GM12891 (cell line): ENCODE data around the gene STX1B.
A peak's percentile ranks its signal among the peaks of the same experiment; 100 is the strongest.
"Not testable (repeated sequence)": the region's sequence is repeated elsewhere in the genome, so short reads cannot be mapped to it uniquely, and the experiment has no call there.

Experiments
- DNase-seq: peaks from one replicate; pipeline ENCODE4 v3.0.0; 2011; ENCODE audit warnings: low spot score; ENCODE audit not compliant: insufficient read length
- FAIRE-seq: peaks from 2 replicates; lab custom pipeline; 2011; peaks lifted over from hg19 to GRCh38; lab: Jason Lieb, UNC
- PAX5 ChIP-seq: IDR thresholded peaks from 2 replicates; pipeline ENCODE4 v1.6.1; 2011; ENCODE audit warnings: low read length, moderate library complexity, mild to moderate bottlenecking; ENCODE audit not compliant: insufficient read depth, severe bottlenecking
- POLR2A ChIP-seq: IDR thresholded peaks from 2 replicates; pipeline ENCODE4 v1.6.1; 2011; ENCODE audit warnings: low read depth, low read length, control low read depth
- POLR2AphosphoS5 ChIP-seq: IDR thresholded peaks from 2 replicates; pipeline ENCODE4 v1.6.1; 2011; ENCODE audit warnings: low read depth, low read length, control low read depth
- POU2F2 ChIP-seq: IDR thresholded peaks from 2 replicates; pipeline ENCODE4 v1.6.1; 2011; ENCODE audit warnings: low read depth, mild to moderate bottlenecking, control low read depth, low read length, moderate library complexity
- SPI1 ChIP-seq: IDR thresholded peaks from 2 replicates; pipeline ENCODE4 v1.6.1; 2011; ENCODE audit warnings: low read depth, low read length, control low read depth
- TAF1 ChIP-seq: IDR thresholded peaks from 2 replicates; pipeline ENCODE4 v1.6.1; 2011; ENCODE audit warnings: low read depth, low read length, control low read depth

Gene STX1B

DNA sequence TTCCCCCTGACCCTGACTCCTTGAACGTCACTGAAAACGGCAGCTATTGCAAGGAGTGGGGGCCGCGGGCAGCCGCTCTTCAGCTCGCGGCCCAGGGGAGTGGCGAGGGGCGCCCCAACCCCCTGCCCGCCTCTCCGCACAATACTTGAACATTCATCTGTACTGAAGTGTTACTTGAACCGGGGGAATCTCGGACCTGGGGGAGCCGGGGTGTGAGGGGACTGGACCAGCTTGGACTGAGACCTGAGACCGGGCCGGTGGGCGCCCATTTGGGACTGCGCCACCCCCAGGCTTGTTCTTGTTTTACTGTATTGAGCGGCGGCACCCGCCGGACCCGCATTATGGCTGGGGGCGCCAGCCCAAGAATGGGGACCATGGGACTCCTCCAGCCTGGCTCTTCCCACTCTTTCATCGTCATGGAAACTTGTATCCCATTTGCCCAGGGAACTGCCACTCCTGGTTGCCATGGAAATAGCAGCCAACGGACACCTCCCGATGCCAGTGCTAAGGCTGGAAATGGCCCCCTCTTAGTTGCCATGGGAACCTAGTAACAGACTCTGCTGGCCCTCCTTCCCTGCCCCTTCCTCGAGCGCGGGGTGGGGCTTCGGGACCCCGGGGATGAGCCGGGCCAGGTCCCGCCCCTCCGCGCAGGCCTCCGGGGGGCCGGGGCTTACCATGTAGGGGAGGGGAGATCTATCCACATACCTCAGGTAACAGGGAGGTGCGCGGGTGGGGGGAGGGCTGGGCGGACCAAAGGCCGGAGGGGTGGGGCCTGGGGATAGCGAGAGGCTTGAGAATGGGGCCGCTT, 62.4 kb downstream of the STX1B start:
- no peak for TF ChIP-seq POLR2A
- TF ChIP-seq POU2F2: no peak
- DNase-seq (peak; percentile 53), FAIRE-seq (no peak)

DNA sequence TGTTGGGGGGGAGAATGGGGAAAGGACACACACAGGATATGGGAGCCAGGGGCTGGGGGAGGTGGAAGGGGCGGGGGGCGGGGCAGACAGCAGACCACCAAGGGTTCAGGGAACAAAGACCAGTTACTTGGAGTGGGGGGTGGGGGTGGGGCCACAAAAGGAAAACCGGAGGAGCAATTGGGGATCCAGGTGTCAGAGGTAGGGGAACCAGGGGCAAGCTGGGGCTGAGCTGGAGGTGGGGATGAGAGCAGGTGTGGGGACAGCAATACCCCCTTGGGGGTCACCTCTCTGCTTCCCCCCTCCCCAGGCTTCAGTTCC, 62.9 kb downstream of the STX1B start:
- DNase-seq: no peak
- FAIRE-seq: no peak
- no peak for TF ChIP-seq POLR2AphosphoS5
- no peak for TF ChIP-seq POU2F2
- no peak for TF ChIP-seq PAX5
- TF ChIP-seq TAF1: no peak
- no peak for TF ChIP-seq POLR2A
- TF ChIP-seq SPI1: no peak

DNA sequence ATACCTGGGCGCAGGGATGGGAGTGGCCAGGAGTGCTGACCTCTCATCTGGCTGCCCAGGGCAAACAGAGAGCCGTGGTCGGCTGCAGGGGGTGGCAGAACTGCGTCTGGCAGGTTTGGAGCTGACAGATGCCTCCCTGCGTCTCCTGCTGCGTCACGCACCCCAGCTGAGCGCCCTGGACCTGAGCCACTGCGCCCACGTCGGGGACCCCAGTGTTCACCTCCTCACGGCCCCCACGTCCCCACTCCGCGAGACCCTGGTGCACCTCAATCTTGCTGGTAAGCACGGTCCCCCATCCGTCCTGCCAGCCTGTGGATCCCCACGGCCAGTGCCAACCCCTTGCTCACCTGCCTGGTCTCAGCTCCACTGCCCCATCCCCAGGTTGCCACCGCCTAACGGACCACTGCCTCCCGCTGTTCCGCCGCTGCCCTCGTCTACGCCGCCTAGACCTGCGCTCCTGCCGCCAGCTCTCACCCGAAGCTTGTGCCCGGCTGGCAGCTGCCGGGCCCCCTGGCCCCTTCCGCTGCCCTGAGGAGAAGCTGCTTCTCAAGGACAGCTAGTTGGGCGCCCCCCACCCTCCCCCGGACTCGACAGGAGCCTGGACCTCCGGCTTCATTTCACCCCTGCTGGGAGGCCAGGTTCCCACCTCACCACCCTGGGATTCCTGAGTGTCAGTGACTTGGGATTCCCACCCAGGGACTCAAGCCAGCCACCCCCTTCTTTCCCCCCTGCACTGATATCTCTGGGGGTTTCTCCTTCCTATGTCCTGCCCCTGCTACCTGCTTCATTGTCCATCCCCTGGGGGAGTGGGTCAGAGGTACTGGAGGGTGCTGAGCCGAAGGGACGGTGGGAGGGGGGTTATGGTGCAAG, 63.5 kb downstream of the STX1B start:
- FAIRE-seq (no peak), DNase-seq (no peak)
- TF ChIP-seq PAX5 (no peak), POLR2AphosphoS5 (no peak), POLR2A (no peak), SPI1 (no peak), POU2F2 (no peak), TAF1 (no peak)

DNA sequence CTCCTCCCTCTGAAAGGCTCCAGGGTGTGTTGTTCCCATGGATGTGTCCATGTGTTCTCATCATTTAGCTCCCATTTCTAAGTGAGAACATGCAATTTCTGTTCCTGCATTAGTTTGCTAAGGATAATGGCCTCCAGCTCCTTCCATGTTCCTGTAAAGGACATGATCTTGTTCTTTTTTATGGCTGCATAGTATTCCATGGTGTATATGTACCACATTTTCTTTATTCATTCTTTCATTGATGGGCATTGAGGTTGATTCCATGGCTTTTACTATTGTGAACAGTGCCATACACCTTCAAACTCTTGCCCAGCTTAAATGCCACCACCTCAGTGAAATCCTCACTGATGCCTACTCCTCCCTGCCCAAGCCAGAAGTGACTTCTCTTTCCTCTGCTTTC, 66.1 kb downstream of the STX1B start:
- DNase-seq: no peak
- no peak for TF ChIP-seq TAF1
- no peak for TF ChIP-seq POU2F2
- TF ChIP-seq SPI1: no peak
- TF ChIP-seq POLR2A: no peak
- no peak for TF ChIP-seq POLR2AphosphoS5
- TF ChIP-seq PAX5: no peak
- FAIRE-seq: no peak

DNA sequence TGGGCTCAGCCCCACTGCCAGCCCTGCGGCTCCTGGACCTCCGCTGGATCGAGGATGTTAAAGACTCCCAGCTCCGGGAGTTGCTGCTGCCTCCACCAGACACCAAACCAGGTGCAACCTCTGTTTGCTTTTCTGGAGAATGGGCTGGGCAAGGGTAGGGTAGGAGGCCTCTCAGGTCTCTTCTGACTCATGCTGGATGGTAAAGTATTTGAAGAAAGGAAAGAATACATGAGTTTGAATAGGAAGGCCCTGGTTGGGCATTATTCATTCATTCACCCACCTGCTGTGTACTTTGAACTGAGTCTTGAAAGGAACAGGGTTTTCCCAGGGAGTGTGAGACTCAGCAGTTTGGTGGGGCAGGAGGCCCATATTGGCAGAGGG, 68.0 kb downstream of the STX1B start:
- DNase-seq (no peak), FAIRE-seq (no peak)
- TF ChIP-seq POU2F2: no peak
- no peak for TF ChIP-seq POLR2AphosphoS5
- TF ChIP-seq PAX5: no peak
- TF ChIP-seq POLR2A: no peak
- no peak for TF ChIP-seq TAF1
- no peak for TF ChIP-seq SPI1

DNA sequence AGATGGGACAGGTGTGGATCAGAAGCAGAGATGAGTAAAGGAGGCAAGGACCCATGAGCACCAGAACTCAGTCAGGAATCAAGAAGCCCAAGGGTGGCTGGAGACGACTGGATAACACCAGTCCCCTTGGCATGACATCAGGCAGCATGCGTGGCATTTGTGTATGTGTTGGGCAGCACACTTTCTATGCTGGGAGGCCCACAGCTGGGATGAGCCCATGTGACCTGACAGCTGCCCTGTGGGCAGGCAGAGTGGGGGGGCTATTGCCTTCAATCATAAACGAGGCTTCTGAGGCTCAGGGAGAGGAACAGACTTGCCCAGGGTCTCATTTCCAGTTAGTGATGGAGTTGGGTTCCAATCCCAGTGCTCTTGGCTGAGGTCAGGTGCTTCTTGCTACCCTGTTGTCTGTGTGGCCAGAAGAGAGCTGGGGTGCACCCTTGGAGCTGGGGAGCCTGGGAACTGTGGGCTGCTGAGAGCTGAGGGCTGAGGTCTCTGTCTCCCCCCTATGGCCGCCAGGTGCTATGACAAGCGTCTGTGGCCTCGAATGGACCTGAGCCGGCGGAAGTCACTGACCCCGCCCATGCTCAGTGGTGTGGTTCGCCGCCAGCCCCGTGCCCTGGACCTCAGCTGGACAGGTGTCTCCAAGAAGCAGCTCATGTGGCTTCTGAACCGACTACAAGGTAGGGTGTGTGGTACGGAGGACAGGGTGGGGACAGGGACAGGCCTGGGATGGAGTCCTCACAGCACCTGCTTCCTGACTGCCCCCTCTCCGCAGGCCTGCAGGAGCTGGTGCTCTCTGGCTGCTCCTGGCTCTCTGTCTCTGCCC, 68.6 kb downstream of the STX1B start:
- DNase-seq: peak; percentile 91
- peak; percentile 94 for FAIRE-seq
- TF ChIP-seq POU2F2 (no peak), SPI1 (peak; percentile 18; the same call in 1 of the 2 replicates), POLR2A (no peak), POLR2AphosphoS5 (no peak), PAX5 (no peak), TAF1 (no peak)

DNA sequence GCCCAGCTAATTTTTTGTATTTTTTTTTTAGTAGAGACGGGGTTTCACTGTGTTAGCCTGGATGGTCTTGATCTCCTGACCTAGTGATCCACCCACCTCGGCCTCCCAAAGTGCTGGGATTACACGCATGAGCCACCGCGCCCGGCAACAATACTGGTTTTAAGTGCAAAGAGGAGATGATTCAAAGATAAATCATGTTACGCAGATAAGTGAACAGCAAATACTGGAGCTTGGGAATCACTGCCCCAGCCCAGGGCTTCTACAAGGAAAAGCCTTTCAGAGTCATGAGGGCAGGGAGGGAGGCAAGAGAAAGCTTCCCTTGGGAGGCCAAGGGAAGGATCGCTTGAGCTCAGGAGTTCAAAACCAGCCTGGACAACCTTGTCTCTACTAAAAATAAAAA, 70.9 kb downstream of the STX1B start:
- not testable (repeated sequence) for DNase-seq, FAIRE-seq
